ENCODE results near the gene PARP3. TPM values are rescaled to one million over a fixed set of nuclear protein-coding genes. Genes with fewer than 3 reads are reported as not detected.

The PARP3 gene
- total and polyA plus RNA-seq, 5 experiments from 2014 or later: 4.6 to 11.7 (median 9.0) TPM

- Mint-ChIP-seq H3K27me3 (no peaks in the 10 kb centered on the region), H3K27ac (no peak overlapping the region), H3K36me3 (no peaks in the 10 kb centered on the region), H3K4me3 (no peak overlapping the region), H3K4me1 (peaks cover 15 to 28% (median 27%) of the 10 kb centered on the region in 4 donors), H3K9me3 (no peaks in the 10 kb centered on the region)
- POLR2A ChIA-PET: interaction anchor here (1.1 kb wide), 1 partner anchor 25 kb away, joined by 3 read pairs; no protein-coding TSS in a partner anchor
- DNase-seq (no peak), ATAC-seq (no peak)
Observed at GRCh38 chr3:51945031-51945840, 3.1 kb downstream of the PARP3 start.

- DNase-seq (no peak), ATAC-seq (no peak)
- peaks cover 9 to 19% (median 18%) of the 10 kb centered on the region in 4 donors for H3K4me1 Mint-ChIP-seq
- no peaks in the 10 kb centered on the region for H3K36me3 Mint-ChIP-seq
- H3K9me3 Mint-ChIP-seq: no peaks in the 10 kb centered on the region
- H3K4me3 Mint-ChIP-seq: no peak overlapping the region
- peak overlapping the region in 2 of 10 donors; percentile 64 to 82 for H3K27ac Mint-ChIP-seq
- no peaks in the 10 kb centered on the region for H3K27me3 Mint-ChIP-seq
- POLR2A ChIA-PET: interaction anchor here (1.0 to 1.1 kb wide), 2 partner anchors 24 to 278 kb away, joined by 3 read pairs; no protein-coding TSS in a partner anchor
Observed at GRCh38 chr3:51945926-51946705, 4.0 kb downstream of the PARP3 start.

- H3K9me3 Mint-ChIP-seq: no peaks in the 10 kb centered on the region
- H3K27me3 Mint-ChIP-seq: peaks cover 0 to under 1% (median 0%) of the 10 kb centered on the region in 5 donors
- no peaks in the 10 kb centered on the region for H3K36me3 Mint-ChIP-seq
- peaks cover 5 to 15% (median 13%) of the 10 kb centered on the region in 4 donors for H3K4me1 Mint-ChIP-seq
- peak overlapping the region in 3 of 10 donors; percentile 34 to 82 (median 64) for H3K27ac Mint-ChIP-seq
- DNase-seq (peak in 1 of 10 donors; percentile 41), ATAC-seq (no peak)
- POLR2A ChIA-PET: interaction anchor here (1.0 kb wide), 1 partner anchor 278 kb away, joined by 3 read pairs; no protein-coding TSS in a partner anchor
- no peak overlapping the region for H3K4me3 Mint-ChIP-seq
Observed at GRCh38 chr3:51946796-51947195, 4.6 kb downstream of the PARP3 start.

- Mint-ChIP-seq H3K27ac (peak overlapping the region in 2 of 10 donors; percentile 34 to 64), H3K36me3 (no peaks in the 10 kb centered on the region), H3K4me1 (peaks cover 4 to 12% (median 8%) of the 10 kb centered on the region in 4 donors), H3K9me3 (no peaks in the 10 kb centered on the region), H3K27me3 (peaks cover 0 to 6% (median 2%) of the 10 kb centered on the region in 5 donors), H3K4me3 (no peak overlapping the region)
- ATAC-seq: no peak
- DNase-seq: peak in 1 of 10 donors; percentile 41
- POLR2A ChIA-PET: no interaction called here
Observed at GRCh38 chr3:51947215-51947900, 5.2 kb downstream of the PARP3 start.

- POLR2A ChIA-PET: interaction anchor here (1.2 kb wide), 1 partner anchor 48 kb away, joined by 3 read pairs; the partner anchor contains the start of gene RPL29
- H3K4me1 Mint-ChIP-seq: peaks cover under 1 to 5% (median 2%) of the 10 kb centered on the region in 4 donors
- H3K27me3 Mint-ChIP-seq: peaks cover 0 to 9% (median 4%) of the 10 kb centered on the region in 5 donors
- DNase-seq: no peak
- no peaks in the 10 kb centered on the region for H3K36me3 Mint-ChIP-seq
- H3K27ac Mint-ChIP-seq: peak overlapping the region in 1 of 10 donors; percentile 78
- H3K9me3 Mint-ChIP-seq: no peaks in the 10 kb centered on the region
- no peak for ATAC-seq
- H3K4me3 Mint-ChIP-seq: no peak overlapping the region
Observed at GRCh38 chr3:51948016-51948580, 5.9 kb downstream of the PARP3 start.

- ATAC-seq (no peak), DNase-seq (no peak)
- no peaks in the 10 kb centered on the region for H3K9me3 Mint-ChIP-seq
- peaks cover 0 to 7% (median 2%) of the 10 kb centered on the region in 4 donors for H3K4me1 Mint-ChIP-seq
- H3K36me3 Mint-ChIP-seq: no peaks in the 10 kb centered on the region
- H3K4me3 Mint-ChIP-seq: no peak overlapping the region
- POLR2A ChIA-PET: interaction anchor here (1.2 kb wide), 1 partner anchor 47 kb away, joined by 3 read pairs; the partner anchor contains the start of gene RPL29
- H3K27ac Mint-ChIP-seq: no peak overlapping the region
- peaks cover 6 to 17% (median 12%) of the 10 kb centered on the region in 5 donors for H3K27me3 Mint-ChIP-seq
Observed at GRCh38 chr3:51949121-51949520, 7.0 kb downstream of the PARP3 start.

- POLR2A ChIA-PET: interaction anchor here (0.7 to 0.9 kb wide), 2 partner anchors 16 to 17 kb away, joined by 3 to 4 read pairs; partner anchors contain the start of gene PCBP4
- peaks cover 0 to 10% (median 3%) of the 10 kb centered on the region in 4 donors for H3K4me1 Mint-ChIP-seq
- DNase-seq (no peak), ATAC-seq (no peak)
- no peak overlapping the region for H3K4me3 Mint-ChIP-seq
- H3K27me3 Mint-ChIP-seq: peaks cover 8 to 28% (median 16%) of the 10 kb centered on the region in 5 donors
- no peaks in the 10 kb centered on the region for H3K36me3 Mint-ChIP-seq
- no peak overlapping the region for H3K27ac Mint-ChIP-seq
- H3K9me3 Mint-ChIP-seq: no peaks in the 10 kb centered on the region
Observed at GRCh38 chr3:51950899-51951298, 8.7 kb downstream of the PARP3 start.

- Mint-ChIP-seq H3K36me3 (peaks cover 0 to 3% (median 2%) of the 10 kb centered on the region in 3 donors), H3K27ac (peak overlapping the region in 2 of 10 donors; percentile 22 to 37), H3K27me3 (peaks cover 8 to 28% (median 19%) of the 10 kb centered on the region in 5 donors), H3K9me3 (no peaks in the 10 kb centered on the region), H3K4me3 (peak overlapping the region in 2 of 10 donors; percentile 22 to 55), H3K4me1 (peaks cover 0 to 12% (median 10%) of the 10 kb centered on the region in 4 donors)
- ATAC-seq (no peak), DNase-seq (no peak)
- POLR2A ChIA-PET: interaction anchor here (1.6 kb wide), 1 partner anchor 27 kb away, joined by 5 read pairs; no protein-coding TSS in a partner anchor
Observed at GRCh38 chr3:51953445-51953844, 11.3 kb downstream of the PARP3 start.

GRCh38 chr3:51954105-51954504 lies 11.9 kb downstream of the PARP3 start:
- no peak for ATAC-seq
- peaks cover 0 to 12% (median 10%) of the 10 kb centered on the region in 4 donors for H3K4me1 Mint-ChIP-seq
- peak overlapping the region in 6 of 10 donors; percentile 22 to 56 (median 37) for H3K4me3 Mint-ChIP-seq
- no peak for DNase-seq
- POLR2A ChIA-PET: interaction anchor here (1.6 kb wide), 1 partner anchor 26 kb away, joined by 5 read pairs; no protein-coding TSS in a partner anchor
- peaks cover 8 to 28% (median 20%) of the 10 kb centered on the region in 5 donors for H3K27me3 Mint-ChIP-seq
- peaks cover 0 to 4% (median 2%) of the 10 kb centered on the region in 3 donors for H3K36me3 Mint-ChIP-seq
- H3K27ac Mint-ChIP-seq: no peak overlapping the region
- H3K9me3 Mint-ChIP-seq: no peaks in the 10 kb centered on the region

GRCh38 chr3:51954713-51955112 lies 12.6 kb downstream of the PARP3 start:
- H3K27ac Mint-ChIP-seq: no peak overlapping the region
- H3K27me3 Mint-ChIP-seq: peaks cover 8 to 28% (median 20%) of the 10 kb centered on the region in 5 donors
- peak overlapping the region in 1 of 10 donors; percentile 51 for H3K4me3 Mint-ChIP-seq
- DNase-seq: no peak
- peaks cover 0 to 12% (median 10%) of the 10 kb centered on the region in 4 donors for H3K4me1 Mint-ChIP-seq
- no peak for ATAC-seq
- peaks cover 0 to 4% (median 2%) of the 10 kb centered on the region in 3 donors for H3K36me3 Mint-ChIP-seq
- no peaks in the 10 kb centered on the region for H3K9me3 Mint-ChIP-seq
- POLR2A ChIA-PET: no interaction called here

GRCh38 chr3:51955175-51955892 lies 13.2 kb downstream of the PARP3 start, which contains the start of gene GPR62:
TSS of gene GPR62 (plus strand) at chr3:51955381. CDS start at chr3:51955653, 272 bp downstream.
- no peak within 1 kb of the TSS for H3K27ac Mint-ChIP-seq
- peak; percentile 29 to 33 for ATAC-seq

More at GRCh38 chr3:51955175-51955892, 13.2 kb downstream of the PARP3 start, which contains the start of gene GPR62:
- Mint-ChIP-seq H3K36me3 (peaks cover 0 to 4% (median 2%) of the 10 kb centered on the region in 3 donors), H3K4me3 (peak within 1 kb of the TSS; percentile 17 to 75 (median 58)), H3K9me3 (no peaks in the 10 kb centered on the region), H3K27me3 (peaks cover 8 to 28% (median 20%) of the 10 kb centered on the region in 5 donors), H3K4me1 (peaks cover 0 to 12% (median 10%) of the 10 kb centered on the region in 4 donors)
- peak in 1 of 10 donors; percentile 53 for DNase-seq
- POLR2A ChIA-PET: interaction anchor here (0.7 kb wide), 1 partner anchor 20 kb away, joined by 4 read pairs; the partner anchor contains the start of gene ABHD14A
